GM21423 (cell line): Measurements from ENCODE around the gene CYP21A2.
"Not testable (repeated sequence)": the region's sequence is repeated elsewhere in the genome, so short reads cannot be mapped to it uniquely, and the experiment has no call there.

Experiments
- ATAC-seq: cut with Tn5 transposase; IDR thresholded peaks from one replicate; pipeline ENCODE4 v1.9.1; 2021; ENCODE audit warnings: mild to moderate bottlenecking, moderate library complexity; ENCODE audit not compliant: unreplicated experiment

The CYP21A2 gene

DNA sequence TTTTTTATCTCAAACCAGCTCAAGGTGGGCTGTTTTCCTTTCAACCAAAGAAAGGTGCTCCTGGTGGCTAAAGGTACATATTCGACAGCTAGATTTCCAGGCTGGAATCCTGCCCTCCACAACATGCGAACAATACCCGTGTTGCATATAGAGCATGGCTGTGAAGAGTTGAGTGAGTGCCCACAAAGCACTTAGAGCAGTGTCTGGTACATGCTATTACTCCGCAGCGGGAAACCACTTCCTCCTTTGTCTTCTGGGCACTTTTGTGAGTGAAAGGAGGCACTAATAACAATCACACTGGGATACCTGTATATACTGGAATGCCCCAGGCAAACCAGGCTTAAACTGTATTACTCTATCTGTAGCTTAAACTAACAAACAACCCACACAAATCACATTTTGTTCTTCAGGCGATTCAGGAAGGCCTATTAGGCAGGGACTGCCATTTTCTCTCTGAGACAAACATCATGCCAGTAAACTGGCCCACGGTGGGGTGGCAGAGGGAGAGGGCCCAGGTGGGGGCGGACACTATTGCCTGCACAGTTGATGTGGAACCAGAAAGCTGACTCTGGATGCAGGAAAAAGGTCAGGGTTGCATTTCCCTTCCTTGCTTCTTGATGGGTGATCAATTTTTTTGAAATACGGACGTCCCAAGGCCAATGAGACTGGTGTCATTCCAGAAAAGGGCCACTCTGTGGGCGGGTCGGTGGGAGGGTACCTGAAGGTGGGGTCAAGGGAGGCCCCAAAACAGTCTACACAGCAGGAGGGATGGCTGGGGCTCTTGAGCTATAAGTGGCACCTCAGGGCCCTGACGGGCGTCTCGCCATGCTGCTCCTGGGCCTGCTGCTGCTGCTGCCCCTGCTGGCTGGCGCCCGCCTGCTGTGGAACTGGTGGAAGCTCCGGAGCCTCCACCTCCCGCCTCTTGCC lies at the start of gene CYP21A2:
Gene CYP21A2, plus strand, starts transcription at position 818 of the 927 bp plus-strand sequence. Its CDS starts 8 bp downstream, at position 826.
- ATAC-seq = not testable (repeated sequence)

DNA sequence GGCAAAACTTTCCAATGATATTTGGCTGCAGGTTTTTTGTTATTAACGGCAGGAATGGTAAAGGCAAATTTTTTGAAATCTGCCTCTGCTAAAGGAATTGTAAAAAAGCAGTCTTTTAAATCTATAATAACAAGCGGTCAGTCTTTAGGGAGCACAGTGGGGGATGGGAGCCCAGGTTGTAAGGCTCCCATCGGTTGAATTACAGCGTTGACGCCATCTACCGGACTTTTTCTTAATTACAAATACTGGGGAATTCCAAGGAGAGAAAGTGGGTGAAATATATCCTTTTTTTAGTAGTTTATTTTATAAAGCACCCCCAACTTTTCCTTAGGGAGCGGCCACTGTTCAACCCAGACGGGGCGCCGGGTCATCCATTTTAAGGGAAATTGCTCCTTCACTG lies 48.9 kb upstream of the CYP21A2 start:
- ATAC-seq = not testable (repeated sequence)

DNA sequence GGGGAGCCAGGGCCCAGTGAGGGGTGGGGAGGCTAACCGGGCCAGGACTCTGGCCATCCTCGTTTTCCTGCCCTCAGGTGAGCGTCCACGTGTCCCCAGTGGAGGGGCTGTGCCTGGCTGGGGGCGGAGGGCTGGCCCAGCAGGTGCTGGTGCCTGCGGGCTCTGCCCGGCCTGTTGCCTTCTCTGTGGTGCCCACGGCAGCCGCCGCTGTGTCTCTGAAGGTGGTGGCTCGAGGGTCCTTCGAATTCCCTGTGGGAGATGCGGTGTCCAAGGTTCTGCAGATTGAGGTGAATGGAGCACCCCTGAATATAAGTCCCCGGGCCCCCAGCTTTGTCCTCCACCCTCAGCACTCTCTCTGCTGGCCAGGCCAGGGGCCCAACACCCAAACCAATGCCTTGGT lies 43.8 kb upstream of the CYP21A2 start:
- ATAC-seq = not testable (repeated sequence)

DNA sequence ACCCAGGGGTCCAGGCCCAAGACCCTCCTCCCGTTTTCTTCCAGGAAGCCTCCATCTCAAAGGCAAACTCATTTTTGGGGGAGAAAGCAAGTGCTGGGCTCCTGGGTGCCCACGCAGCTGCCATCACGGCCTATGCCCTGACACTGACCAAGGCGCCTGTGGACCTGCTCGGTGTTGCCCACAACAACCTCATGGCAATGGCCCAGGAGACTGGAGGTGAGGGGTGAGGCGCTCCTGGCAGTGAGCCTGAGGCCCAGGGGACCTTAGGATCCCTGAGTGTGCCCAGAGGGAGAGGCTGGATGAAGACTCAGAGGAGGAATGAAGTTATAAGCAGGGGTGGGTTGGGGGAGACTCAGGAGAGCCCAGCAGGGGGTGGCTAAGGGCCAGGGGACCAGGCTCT lies 41.8 kb upstream of the CYP21A2 start:
- ATAC-seq = not testable (repeated sequence)

DNA sequence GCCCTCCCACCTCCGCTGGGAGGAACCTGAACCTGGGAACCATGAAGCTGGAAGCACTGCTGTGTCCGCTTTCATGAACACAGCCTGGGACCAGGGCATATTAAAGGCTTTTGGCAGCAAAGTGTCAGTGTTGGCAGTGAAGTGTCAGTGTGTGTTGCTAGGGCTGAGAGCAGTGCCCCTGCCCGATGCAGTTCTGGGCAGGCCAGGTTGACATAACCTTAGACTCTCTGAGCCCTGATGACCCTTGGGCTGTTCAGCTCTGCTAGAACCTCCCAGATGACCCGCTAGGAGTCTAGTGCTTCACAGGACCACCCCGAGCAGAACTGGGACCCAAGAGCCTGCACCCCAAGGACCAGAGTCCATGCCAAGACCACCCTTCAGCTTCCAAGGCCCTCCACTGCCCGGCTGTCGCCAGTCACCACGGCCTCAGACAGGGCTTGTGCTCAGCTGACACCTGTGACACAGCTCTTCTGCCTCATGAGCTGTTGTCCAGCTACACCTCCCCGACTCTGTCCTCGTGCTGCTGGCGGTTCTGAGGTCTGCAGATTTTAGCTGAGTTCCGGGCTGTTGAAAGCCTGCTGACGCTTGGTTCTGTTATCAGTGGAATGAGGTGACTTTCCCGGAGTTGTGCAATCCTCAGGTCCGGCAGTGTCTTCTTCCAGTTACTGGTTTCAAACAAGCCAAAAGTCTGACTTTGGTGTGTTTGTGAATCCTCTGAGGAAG lies 35.5 kb upstream of the CYP21A2 start:
- not testable (repeated sequence) for ATAC-seq

DNA sequence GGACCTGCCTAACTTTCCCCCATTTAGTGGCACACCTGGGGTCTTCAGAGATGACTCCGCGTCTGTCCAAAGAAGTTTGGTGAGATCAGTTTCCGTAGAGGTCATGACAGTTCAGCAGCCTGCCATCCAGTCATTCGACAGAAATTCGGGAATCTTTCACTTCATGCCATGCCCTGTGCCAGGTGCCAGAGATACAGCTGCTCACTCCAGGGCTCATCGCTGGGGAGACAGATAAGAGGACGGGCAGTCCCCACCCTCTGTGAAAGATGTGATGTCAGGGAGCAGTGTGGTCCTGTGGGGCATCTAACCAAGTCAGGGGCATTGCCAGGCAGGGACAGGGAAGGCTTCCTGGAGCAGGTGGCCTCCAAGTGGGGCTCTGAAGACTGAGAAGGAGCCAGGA lies 34.9 kb upstream of the CYP21A2 start:
- not testable (repeated sequence) for ATAC-seq

DNA sequence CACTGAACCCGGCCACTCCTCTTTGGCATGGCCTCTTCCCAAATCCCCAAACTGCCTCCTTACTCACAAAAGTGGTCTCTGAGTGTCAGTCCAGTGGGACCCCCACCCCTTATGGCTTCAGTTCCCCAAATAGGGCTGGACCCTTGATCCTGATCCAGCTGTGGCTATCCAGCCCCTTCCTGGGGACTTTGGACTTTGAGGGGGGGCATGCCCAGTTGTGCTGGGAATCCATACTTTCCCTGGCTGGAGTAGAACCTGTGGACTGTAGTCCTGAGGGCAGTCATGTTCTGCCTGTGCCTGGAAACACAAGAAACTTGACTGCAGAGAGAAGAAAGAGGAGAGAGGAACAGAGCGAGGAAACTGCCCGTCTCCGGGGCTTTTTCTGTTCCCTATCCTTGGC lies 33.8 kb upstream of the CYP21A2 start:
- not testable (repeated sequence) for ATAC-seq

DNA sequence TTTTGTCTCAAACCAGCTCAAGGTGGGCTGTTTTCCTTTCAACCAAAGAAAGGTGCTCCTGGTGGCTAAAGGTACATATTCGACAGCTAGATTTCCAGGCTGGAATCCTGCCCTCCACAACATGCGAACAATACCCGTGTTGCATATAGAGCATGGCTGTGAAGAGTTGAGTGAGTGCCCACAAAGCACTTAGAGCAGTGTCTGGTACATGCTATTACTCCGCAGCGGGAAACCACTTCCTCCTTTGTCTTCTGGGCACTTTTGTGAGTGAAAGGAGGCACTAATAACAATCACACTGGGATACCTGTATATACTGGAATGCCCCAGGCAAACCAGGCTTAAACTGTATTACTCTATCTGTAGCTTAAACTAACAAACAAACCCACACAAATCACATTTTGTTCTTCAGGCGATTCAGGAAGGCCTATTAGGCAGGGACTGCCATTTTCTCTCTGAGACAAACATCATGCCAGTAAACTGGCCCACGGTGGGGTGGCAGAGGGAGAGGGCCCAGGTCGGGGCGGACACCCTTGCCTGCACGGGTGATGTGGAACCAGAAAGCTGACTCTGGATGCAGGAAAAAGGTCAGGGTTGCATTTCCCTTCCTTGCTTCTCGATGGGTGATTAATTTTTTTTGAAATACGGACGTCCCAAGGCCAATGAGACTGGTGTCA lies 33.2 kb upstream of the CYP21A2 start:
- ATAC-seq = not testable (repeated sequence)

DNA sequence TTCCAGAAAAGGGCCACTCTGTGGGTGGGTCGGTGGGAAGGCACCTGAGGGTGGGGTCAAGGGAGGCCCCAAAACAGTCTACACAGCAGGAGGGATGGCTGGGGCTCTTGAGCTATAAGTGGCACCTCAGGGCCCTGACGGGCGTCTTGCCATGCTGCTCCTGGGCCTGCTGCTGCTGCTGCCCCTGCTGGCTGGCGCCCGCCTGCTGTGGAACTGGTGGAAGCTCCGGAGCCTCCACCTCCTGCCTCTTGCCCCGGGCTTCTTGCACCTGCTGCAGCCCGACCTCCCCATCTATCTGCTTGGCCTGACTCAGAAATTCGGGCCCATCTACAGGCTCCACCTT lies 32.7 kb upstream of the CYP21A2 start:
- ATAC-seq = not testable (repeated sequence)

DNA sequence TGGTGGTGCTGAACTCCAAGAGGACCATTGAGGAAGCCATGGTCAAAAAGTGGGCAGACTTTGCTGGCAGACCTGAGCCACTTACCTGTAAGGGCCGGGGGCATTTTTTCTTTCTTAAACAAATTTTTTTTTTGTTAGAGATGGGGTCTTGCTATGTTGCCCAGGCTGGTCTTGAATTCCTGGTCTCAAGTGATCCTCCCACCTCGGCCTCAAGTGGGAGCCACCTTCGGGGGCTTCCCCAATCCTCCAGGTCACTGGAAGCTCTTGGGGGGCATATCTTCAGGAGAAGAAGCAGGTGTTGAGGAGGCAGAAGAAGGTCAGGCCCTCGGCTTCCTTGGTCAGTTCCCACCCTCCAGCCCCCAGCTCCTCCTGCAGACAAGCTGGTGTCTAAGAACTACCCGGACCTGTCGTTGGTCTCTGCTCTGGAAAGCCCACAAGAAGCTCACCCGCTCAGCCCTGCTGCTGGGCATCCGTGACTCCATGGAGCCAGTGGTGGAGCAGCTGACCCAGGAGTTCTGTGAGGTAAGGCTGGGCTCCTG lies 32.2 kb upstream of the CYP21A2 start:
- not testable (repeated sequence) for ATAC-seq

DNA sequence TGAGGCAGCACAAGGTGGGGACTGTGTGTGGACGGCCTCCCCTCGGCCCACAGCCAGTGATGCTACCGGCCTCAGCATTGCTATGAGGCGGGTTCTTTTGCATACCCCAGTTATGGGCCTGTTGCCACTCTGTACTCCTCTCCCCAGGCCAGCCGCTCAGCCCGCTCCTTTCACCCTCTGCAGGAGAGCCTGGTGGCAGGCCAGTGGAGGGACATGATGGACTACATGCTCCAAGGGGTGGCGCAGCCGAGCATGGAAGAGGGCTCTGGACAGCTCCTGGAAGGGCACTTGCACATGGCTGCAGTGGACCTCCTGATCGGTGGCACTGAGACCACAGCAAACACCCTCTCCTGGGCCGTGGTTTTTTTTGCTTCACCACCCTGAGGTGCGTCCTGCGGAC lies 31.1 kb upstream of the CYP21A2 start:
- not testable (repeated sequence) for ATAC-seq

DNA sequence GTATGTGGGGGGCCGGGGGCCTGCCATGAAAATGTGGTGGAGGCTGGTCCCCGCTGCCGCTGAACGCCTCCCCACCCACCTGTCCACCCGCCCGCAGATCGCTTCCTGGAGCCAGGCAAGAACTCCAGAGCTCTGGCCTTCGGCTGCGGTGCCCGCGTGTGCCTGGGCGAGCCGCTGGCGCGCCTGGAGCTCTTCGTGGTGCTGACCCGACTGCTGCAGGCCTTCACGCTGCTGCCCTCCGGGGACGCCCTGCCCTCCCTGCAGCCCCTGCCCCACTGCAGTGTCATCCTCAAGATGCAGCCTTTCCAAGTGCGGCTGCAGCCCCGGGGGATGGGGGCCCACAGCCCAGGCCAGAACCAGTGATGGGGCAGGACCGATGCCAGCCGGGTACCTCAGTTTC lies 30.2 kb upstream of the CYP21A2 start:
- ATAC-seq = not testable (repeated sequence)

DNA sequence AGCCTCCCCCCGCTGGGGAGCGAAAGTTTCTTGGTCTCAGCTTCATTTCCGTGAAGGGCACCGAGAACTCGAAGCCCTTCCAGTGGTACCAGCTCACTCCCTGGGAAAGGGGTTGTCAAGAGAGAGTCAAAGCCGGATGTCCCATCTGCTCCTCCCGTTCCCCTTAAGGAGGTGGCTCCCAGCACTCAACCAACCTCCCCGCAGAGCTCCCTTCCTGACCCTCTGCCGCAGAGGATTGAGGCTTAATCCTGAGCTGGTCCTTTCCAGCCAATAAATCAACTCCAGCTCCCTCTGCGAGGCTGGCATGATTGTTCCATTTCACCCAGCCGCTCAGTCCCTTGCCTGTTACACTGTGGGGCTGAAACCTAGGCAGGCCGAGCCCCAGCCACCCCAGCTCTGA lies 29.6 kb upstream of the CYP21A2 start:
- not testable (repeated sequence) for ATAC-seq

DNA sequence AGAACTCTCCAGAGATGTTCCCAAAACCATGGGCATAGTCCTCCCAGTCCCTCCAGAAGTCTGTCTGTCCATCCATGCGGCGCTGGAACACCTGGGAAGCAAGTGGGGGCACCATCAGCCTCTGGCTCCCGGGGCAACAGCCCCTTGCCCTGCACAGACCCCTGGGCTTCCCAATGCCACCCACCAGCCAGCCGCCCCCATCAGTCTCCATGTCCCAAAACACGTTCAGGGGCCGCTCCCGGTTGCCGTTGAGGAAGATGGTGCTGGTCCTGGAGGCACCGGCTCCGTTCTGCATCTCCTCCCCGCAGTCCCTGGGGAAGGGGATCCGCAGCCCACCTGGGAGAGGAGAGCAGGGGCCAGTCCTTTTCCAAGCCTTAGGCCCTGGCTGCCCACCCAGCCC lies 28.7 kb upstream of the CYP21A2 start:
- ATAC-seq = not testable (repeated sequence)

DNA sequence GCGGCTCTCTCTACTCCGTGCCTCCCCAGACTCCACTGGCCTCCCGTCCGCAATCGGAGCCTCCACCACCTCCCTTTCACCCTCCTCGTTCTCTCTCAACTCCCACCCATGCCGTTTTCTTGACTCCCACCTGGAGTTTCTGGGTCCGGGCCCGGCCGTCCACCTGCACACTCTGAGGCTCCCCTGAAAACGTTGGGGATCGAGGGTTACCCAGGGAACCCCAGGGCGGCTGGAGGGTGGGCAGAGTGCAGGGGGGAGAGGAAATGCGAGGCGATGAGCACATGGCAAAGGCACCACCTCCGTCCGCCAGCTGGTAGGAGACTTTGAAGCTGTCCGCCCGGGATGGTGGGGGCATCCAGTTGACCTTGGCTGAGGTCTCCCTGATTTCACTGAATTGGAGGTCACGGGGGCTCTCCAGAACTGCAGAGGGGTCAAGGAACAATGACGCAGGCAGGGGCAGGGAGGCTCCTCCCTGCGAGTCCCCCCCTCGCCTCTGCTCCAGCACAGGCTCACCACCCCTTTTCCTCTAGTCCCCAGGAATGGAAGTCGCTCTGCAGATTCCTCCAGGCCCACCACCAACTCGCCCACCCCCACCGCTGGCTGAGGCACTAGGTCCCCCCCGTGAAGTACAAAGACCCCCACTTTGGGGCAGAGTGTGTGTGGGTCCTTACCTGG lies 27.2 kb upstream of the CYP21A2 start:
- ATAC-seq = not testable (repeated sequence)

DNA sequence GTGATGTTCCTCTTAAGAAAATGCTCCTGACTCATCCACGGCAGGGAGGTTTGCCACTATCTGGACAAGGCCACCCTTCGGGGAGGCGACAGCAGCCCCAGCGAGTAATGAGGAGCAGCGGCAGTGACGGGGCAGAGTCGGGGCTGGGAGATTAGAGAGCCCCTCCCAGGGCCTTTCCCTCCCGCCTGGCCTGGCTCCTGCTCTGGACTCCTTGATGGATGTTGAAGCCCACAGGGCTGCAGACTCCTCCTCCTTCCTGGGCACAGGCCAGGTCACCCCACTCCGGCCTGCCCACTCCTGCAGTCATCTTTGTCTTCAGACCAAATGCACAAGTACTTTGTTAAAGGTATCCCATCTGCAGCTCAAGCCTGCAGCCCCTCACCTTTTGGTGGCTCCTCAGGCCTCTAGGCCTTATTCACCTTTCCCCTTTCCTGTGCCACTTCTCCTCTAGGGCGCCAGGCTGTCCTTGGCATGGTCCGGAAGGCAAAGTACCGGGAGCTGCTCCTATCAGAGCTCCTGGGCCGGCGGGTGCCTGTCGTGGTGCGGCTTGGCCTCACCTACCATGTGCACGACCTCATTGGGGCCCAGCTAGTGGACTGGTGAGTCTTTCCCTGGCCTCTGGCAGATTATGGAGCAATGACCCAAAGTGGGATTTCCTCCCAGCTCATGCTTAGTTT lies 25.1 kb upstream of the CYP21A2 start:
- ATAC-seq = not testable (repeated sequence)

DNA sequence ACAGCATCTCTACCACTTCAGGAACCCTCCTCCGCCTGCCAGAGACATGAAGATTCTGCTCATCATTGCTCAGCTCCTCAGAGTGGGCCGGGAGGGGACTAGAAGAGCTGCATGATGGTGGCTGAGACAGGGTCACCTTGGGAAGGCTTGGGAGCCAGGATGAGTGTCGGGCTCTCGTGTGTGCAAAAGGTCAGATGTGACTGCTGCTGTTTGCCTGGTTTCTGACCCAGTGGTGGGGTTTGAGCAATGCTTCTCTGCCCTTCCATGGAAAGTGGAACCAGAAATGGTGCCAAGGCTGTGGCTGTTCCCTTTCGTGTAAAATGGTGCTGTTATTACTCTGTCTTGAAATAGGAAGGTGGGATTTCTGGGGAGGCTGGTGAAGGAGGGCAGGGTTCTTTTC lies 24.5 kb upstream of the CYP21A2 start:
- not testable (repeated sequence) for ATAC-seq

DNA sequence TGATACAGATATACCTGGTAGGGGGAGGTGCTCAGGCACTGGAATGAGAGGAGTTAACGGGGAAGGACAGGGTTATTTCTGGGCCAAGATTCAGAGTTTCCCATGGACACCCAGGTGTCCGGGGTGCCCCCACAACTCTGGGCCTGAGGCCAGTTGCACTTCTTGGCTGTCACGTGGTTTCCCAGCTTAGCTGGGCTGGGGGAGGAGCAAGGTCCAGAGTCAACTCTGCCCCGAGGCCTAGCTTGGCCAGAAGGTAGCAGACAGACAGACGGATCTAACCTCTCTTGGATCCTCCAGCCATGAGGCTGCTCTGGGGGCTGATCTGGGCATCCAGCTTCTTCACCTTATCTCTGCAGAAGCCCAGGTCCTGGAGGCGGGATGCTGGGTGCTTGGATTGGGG lies 23.7 kb upstream of the CYP21A2 start, which contains the start of gene C4B:
Gene C4B, plus strand, starts transcription at position 249 of the 400 bp plus-strand sequence. Its CDS starts 51 bp downstream, at position 300.
- ATAC-seq = not testable (repeated sequence)

DNA sequence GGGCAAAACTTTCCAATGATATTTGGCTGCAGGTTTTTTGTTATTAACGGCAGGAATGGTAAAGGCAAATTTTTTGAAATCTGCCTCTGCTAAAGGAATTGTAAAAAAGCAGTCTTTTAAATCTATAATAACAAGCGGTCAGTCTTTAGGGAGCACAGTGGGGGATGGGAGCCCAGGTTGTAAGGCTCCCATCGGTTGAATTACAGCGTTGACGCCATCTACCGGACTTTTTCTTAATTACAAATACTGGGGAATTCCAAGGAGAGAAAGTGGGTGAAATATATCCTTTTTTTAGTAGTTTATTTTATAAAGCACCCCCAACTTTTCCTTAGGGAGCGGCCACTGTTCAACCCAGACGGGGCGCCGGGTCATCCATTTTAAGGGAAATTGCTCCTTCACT lies 16.1 kb upstream of the CYP21A2 start:
- ATAC-seq = not testable (repeated sequence)

DNA sequence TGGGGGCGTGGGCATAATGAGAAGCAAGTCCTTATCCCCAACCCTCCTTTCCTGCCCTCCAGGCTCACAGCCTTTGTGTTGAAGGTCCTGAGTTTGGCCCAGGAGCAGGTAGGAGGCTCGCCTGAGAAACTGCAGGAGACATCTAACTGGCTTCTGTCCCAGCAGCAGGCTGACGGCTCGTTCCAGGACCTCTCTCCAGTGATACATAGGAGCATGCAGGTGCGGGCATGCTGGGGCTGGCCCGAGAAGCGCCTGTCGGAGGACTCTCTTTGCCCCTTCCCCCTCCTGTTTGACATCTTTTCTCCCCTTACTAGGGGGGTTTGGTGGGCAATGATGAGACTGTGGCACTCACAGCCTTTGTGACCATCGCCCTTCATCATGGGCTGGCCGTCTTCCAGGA lies 9.6 kb upstream of the CYP21A2 start:
- not testable (repeated sequence) for ATAC-seq
